Measurements from ENCODE around the gene BAIAP2.

DNA sequence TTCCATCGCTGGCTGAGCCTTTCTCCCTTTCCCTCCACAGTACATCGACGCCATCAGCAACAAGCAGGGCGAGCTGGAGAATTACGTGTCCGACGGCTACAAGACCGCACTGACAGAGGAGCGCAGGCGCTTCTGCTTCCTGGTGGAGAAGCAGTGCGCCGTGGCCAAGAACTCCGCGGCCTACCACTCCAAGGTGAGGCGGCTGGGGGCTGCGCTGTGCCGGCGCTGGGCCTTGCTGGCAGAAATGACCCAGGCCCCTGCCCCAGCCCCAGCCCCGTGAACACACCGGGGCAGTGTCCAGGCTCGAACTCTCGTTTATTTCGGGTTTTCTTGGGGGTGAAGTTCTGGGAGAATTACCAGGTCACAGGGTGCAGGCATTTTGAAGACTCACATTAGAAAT lies 64.9 kb downstream of the BAIAP2 start:
- TF ChIP-seq, protein P1, sequence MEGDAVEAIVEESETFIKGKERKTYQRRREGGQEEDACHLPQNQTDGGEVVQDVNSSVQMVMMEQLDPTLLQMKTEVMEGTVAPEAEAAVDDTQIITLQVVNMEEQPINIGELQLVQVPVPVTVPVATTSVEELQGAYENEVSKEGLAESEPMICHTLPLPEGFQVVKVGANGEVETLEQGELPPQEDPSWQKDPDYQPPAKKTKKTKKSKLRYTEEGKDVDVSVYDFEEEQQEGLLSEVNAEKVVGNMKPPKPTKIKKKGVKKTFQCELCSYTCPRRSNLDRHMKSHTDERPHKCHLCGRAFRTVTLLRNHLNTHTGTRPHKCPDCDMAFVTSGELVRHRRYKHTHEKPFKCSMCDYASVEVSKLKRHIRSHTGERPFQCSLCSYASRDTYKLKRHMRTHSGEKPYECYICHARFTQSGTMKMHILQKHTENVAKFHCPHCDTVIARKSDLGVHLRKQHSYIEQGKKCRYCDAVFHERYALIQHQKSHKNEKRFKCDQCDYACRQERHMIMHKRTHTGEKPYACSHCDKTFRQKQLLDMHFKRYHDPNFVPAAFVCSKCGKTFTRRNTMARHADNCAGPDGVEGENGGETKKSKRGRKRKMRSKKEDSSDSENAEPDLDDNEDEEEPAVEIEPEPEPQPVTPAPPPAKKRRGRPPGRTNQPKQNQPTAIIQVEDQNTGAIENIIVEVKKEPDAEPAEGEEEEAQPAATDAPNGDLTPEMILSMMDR (IDR thresholded peaks at IDR 0.05): no peak
- TF ChIP-seq ZFX (IDR thresholded peaks at IDR 0.05; ENCODE audit: borderline replicate concordance): no peak
